Measurements from ENCODE around the gene ABCC12. TPM values are rescaled to one million over a fixed set of nuclear protein-coding genes. Genes with fewer than 3 reads are reported as not detected.

Gene ABCC12
- total and polyA plus RNA-seq, 2 of the 8 experiments (the other 6 are each of a cell fraction or from before 2014, with no cell fraction given) = 0.05 TPM; not detected in 1

- Histone ChIP-seq H4K20me1 (replicated peaks in 1 of 2; ENCODE audit: control insufficient read depth in 1 of 2, insufficient read depth in 2 of 2, low read length in 2 of 2) (no peaks in the 10 kb centered on the region), H3K79me1 (ENCODE audit: low read depth, low read length) (no peaks in the 10 kb centered on the region)
These were observed 23.1 kb downstream of the ABCC12 start for GRCh38 chr16:48132696-48133095.

More at GRCh38 chr16:48132696-48133095, 23.1 kb downstream of the ABCC12 start:
- Histone ChIP-seq H3K4me1 (replicated peaks in 1 of 4; ENCODE audit: control insufficient read depth in 3 of 4, insufficient read depth in 4 of 4, low read length in 3 of 4) (no peaks in the 10 kb centered on the region), H3K56ac (replicated peaks; ENCODE audit: insufficient read length, low read depth, low read length) (no peak overlapping the region), H3K23ac (ENCODE audit: insufficient read length) (no peak overlapping the region), H2AFZ (ENCODE audit: low read length) (no peak overlapping the region), H3K27me3 (replicated peaks in 1 of 4; ENCODE audit: control insufficient read depth in 3 of 4, extremely low read depth in 1 of 4, insufficient read depth in 3 of 4, low read length in 3 of 4) (no peaks in the 10 kb centered on the region), H4K5ac (ENCODE audit: insufficient read length, low read depth, low read length) (no peak overlapping the region), H4K8ac (ENCODE audit: extremely low read depth, insufficient read depth, low read length) (no peak overlapping the region), H3K36me3 (ENCODE audit: control insufficient read depth in 2 of 4, insufficient read depth in 4 of 4, low read length in 3 of 4) (no peaks in the 10 kb centered on the region; a peak in 1 of 8 replicates), H2AK5ac (ENCODE audit: low read depth, low read length) (no peak overlapping the region), H2BK15ac (ENCODE audit: low read length) (no peak overlapping the region), H3K4me3 (ENCODE audit: extremely low read depth in 1 of 4, insufficient read depth in 2 of 4, low read depth in 3 of 4, low read length in 4 of 4) (no peak overlapping the region), H3K4me2 (ENCODE audit: insufficient read depth in 1 of 2, low read depth in 2 of 2, low read length in 2 of 2) (no peak overlapping the region), H3K9ac (replicated peaks in 1 of 4; ENCODE audit: extremely low read depth in 1 of 4, low read depth in 3 of 4, low read length in 3 of 4) (no peak overlapping the region), H2BK5ac (ENCODE audit: low read depth, low read length) (no peak overlapping the region), H3K79me2 (ENCODE audit: control insufficient read depth in 1 of 2, insufficient read depth in 2 of 2, low read length in 2 of 2) (no peaks in the 10 kb centered on the region), H3K27ac (ENCODE audit: low read depth, low read length) (no peak overlapping the region), H2BK120ac (replicated peaks; ENCODE audit: low read depth, low read length) (no peak overlapping the region), H3K4ac (replicated peaks; ENCODE audit: insufficient read length, low read depth, low read length) (no peak overlapping the region), H4K91ac (replicated peaks; ENCODE audit: insufficient read length, low read length) (no peak overlapping the region), H2BK20ac (ENCODE audit: low read length) (no peak overlapping the region), H3K9me3 (ENCODE audit: insufficient read depth in 2 of 2, low read depth in 1 of 2, low read length in 1 of 2) (no peaks in the 10 kb centered on the region), H3K14ac (ENCODE audit: insufficient read length) (no peak overlapping the region), H3K18ac (ENCODE audit: extremely low read depth, low read length) (no peak overlapping the region), H3K23me2 (ENCODE audit: low read depth, low read length) (no peaks in the 10 kb centered on the region), H2BK12ac (ENCODE audit: low read depth, low read length) (no peak overlapping the region)
- WGBS, 2 experiments (ENCODE audit: extremely low coverage in 1 of 2, insufficient coverage in 1 of 2, insufficient read length in 1 of 2, insufficient replicate concordance in 2 of 2, low coverage in 1 of 2, low lambda C conversion rate in 2 of 2, missing lambda C conversion rate in 1 of 2) = 92% methylated on average over 3 of the region's 3 CpGs; no CpG with 5 or more reads in 1 of the 2 experiments
- FAIRE-seq = no peak
- CTCF ChIA-PET (ENCODE audit: partially characterized antibody) = interaction anchor here (0.7 to 0.9 kb wide), 2 partner anchors 23 to 991 kb away, joined by 3 read pairs; partner anchors contain the start of gene ABCC12
- TF ChIP-seq EGR1 (IDR thresholded peaks at IDR 0.05; ENCODE audit: borderline replicate concordance, low read depth, low read length) (no peak), KDM5A (IDR thresholded peaks at IDR 0.05; ENCODE audit: low read length) (no peak), RXRA (IDR thresholded peaks at IDR 0.05; ENCODE audit: insufficient read depth, low read depth, low read length) (no peak), ASH2L (IDR thresholded peaks at IDR 0.05; ENCODE audit: low read length) (no peak)
- DNase-seq (ENCODE audit: low read depth in 1 of 2, low spot score in 2 of 2) = no peak
- POLR2A ChIA-PET (ENCODE audit: partially characterized antibody) = no interaction called here

All from H1 (cell line).